ENCODE measurements around the gene SUSD4. TPM values are rescaled to one million over a fixed set of nuclear protein-coding genes. Genes with fewer than 3 reads are reported as not detected.

The SUSD4 gene
- total RNA-seq, 2 experiments from 2014 or later: 0.17 TPM; not detected in 1

DNA sequence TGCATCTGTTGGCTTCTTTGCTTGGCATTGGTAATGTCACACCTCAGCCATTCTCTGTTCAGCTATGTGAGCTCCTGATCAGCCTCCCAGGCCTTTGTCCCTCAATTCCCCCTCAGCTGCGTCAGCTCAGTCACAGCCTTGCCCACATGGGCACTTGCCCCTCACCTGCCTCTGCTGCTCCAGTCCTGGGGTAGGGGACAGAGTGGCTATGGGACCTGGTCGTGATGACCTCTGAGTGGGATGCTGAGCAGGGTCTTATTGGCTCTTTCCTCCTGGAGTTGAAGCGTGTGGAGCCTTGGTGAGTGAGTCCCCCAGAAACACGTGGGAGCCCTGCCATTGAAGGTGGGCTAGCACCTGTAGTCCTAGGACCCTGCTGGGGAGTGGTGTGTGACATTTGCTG, 159.6 kb downstream of the SUSD4 start:
- H3K27ac Mint-ChIP-seq: no peak overlapping the region
- no peaks in the 10 kb centered on the region for H3K27me3 Mint-ChIP-seq
- no peak overlapping the region for H3K4me3 Mint-ChIP-seq
- DNase-seq (no peak), ATAC-seq (ENCODE audit: low read depth) (no peak)
- no peaks in the 10 kb centered on the region for H3K4me1 Mint-ChIP-seq
- no peaks in the 10 kb centered on the region for H3K36me3 Mint-ChIP-seq
- POLR2A ChIA-PET: no interaction called here
- peaks cover 2% of the 10 kb centered on the region for H3K9me3 Mint-ChIP-seq

DNA sequence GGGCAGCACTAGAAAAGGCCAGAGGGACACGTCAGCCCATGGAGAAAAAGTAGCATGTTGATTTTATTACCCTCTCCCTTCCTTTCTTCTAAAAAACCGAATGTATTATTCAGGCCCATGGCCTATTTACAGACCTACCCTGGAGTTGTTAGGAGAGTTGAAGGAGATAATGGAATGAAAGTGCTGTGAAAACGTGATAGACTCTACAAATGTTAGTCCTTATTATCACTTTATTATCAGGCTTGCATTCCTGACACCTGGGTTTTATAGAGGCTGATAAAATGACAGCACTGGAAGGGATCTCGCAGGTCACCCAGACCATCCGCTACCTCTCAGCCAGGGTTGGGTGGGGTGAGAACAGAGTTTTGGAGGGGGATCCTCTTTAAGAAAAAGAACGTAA, 160.3 kb downstream of the SUSD4 start:
- no peak overlapping the region for H3K27ac Mint-ChIP-seq
- no peaks in the 10 kb centered on the region for H3K4me1 Mint-ChIP-seq
- DNase-seq (no peak), ATAC-seq (ENCODE audit: low read depth) (no peak)
- POLR2A ChIA-PET: no interaction called here
- H3K36me3 Mint-ChIP-seq: no peaks in the 10 kb centered on the region
- H3K27me3 Mint-ChIP-seq: no peaks in the 10 kb centered on the region
- H3K9me3 Mint-ChIP-seq: peaks cover 2% of the 10 kb centered on the region
- H3K4me3 Mint-ChIP-seq: no peak overlapping the region

DNA sequence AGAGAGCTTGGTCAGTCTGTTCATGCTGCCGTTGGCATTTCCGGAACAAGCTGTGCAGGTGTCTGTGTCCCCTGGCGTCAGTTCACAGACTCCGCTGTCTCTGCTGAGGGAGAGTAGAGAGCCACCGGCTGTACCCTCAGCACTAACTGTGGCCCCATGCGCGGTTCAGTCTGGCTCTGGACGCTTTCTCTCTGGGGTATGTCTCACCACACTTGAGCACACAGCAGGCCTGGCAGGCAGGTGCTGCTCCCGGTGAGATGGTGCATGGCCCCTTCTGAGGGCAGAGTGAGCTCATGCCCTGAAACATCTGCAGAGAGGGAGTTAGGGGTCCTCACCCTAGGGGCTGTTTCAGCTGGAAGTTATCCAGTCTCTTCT, 161.0 kb downstream of the SUSD4 start:
- POLR2A ChIA-PET: no interaction called here
- H3K36me3 Mint-ChIP-seq: no peaks in the 10 kb centered on the region
- H3K27ac Mint-ChIP-seq: no peak overlapping the region

DNA sequence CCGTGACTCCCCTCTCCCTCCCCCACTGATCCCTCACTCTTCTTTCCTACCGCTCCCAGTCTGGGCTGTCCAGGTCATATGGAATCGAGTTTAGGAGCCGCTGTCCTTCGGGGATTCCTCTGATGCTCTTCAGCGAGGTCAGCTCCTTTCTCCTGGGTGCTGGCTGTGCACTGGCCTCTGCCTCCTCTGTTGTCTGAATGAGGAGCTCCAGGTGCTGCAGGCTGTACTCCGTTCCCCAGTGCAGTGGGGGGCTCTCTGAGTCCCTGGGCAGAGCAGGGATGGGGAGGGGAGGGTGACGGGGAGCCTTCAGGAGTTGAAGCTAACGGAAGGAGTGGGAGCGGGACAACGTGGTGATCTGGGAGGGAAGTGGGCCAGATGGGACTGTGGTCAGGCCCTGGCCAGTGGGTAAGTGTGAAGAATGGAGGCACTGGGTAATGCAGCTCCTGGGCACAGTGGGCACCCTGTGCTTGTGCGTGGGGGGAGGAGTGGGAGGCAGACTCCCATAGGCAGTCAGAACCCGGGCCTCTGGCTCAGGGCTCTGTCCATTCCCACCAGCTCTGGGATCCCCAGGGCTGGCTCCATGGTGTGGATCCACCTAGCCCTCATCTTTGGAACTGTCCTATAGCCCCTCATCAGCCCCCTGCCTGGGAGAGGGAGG, 161.5 kb downstream of the SUSD4 start:
- no peak overlapping the region for H3K27ac Mint-ChIP-seq
- POLR2A ChIA-PET: no interaction called here
- no peak overlapping the region for H3K4me3 Mint-ChIP-seq
- ATAC-seq (ENCODE audit: low read depth) (no peak), DNase-seq (no peak)
- no peaks in the 10 kb centered on the region for H3K27me3 Mint-ChIP-seq
- peaks cover 2% of the 10 kb centered on the region for H3K4me1 Mint-ChIP-seq
- no peaks in the 10 kb centered on the region for H3K36me3 Mint-ChIP-seq
- peaks cover 2% of the 10 kb centered on the region for H3K9me3 Mint-ChIP-seq

More for the DNA sequence above, 161.0 kb downstream of the SUSD4 start:
- Mint-ChIP-seq H3K4me1 (peaks cover 2% of the 10 kb centered on the region), H3K27me3 (no peaks in the 10 kb centered on the region), H3K4me3 (no peak overlapping the region), H3K9me3 (peaks cover 2% of the 10 kb centered on the region)
- DNase-seq (no peak), ATAC-seq (ENCODE audit: low read depth) (no peak)

DNA sequence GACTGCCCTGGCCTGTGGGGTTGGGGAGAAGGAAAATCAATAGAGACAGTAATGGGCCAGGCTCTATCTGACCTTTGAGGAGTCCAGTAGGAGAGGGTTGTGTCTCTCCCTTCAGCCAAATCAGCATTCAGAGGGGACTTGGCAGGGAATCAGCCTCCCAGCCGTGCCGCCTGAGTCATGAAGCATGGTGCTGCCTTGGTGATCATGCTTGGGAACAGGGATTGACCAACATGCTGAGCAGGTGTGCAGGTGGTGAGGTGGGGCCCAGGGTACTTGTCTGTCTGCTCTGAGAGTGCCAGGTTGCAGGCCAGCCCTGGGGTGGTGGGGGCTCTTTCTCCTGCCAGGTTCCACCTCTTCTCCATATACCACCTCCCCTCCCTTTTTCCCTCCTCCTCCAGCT, 162.0 kb downstream of the SUSD4 start:
- H3K9me3 Mint-ChIP-seq: peaks cover 2% of the 10 kb centered on the region
- no peak overlapping the region for H3K27ac Mint-ChIP-seq
- peaks cover 2% of the 10 kb centered on the region for H3K4me1 Mint-ChIP-seq
- POLR2A ChIA-PET: no interaction called here
- ATAC-seq (ENCODE audit: low read depth): no peak
- H3K4me3 Mint-ChIP-seq: no peak overlapping the region
- no peak for DNase-seq
- H3K36me3 Mint-ChIP-seq: no peaks in the 10 kb centered on the region
- no peaks in the 10 kb centered on the region for H3K27me3 Mint-ChIP-seq

DNA sequence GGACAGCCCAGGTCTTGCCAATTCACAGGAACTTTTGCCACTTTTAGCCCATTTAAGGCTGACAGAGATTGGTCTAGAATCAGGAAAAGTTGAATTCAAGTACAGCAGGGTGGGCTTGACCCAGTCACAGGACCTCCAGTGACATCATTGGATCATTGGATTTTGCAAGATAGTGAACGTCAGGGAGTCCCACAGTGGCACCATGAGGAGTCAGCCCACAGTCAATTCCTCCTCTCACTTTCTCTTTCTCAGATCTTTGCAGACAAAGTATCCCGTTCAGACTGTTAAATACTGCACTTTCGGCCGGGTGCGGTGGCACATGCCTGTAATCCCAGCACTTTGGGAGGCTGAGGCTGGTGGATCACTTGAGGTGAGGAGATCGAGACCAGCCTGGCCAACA, 163.1 kb downstream of the SUSD4 start:
- DNase-seq (no peak), ATAC-seq (ENCODE audit: low read depth) (no peak)
- peaks cover 2% of the 10 kb centered on the region for H3K9me3 Mint-ChIP-seq
- H3K4me1 Mint-ChIP-seq: peaks cover 2% of the 10 kb centered on the region
- POLR2A ChIA-PET: no interaction called here
- no peaks in the 10 kb centered on the region for H3K36me3 Mint-ChIP-seq
- no peak overlapping the region for H3K27ac Mint-ChIP-seq
- H3K4me3 Mint-ChIP-seq: no peak overlapping the region
- H3K27me3 Mint-ChIP-seq: no peaks in the 10 kb centered on the region

DNA sequence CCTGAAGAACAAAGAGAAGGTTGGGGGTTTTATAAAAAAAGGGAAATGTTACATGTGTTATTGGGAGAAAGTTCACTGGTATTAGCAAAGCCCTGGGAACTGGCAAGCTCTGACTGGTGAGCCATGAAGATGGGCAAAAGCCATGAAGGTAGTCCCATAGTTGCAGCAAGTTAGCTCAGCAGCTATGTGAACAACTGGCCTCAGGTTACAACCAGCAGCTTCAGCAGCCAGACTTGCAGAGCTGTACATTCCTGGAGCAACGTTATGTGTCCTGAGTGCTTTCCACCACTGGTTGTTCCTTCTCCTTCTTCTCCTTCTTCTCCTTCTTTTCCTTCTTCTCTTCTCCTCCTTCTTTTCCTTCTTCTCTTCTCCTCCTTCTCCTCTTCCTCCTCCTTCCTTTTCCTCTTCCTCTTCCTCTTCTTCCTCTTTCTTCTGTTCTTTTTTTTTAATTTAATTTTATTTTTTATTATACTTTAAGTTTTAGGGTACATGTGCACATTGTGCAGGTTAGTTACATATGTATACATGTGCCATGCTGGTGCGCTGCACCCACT, 164.8 kb downstream of the SUSD4 start:
- H3K4me1 Mint-ChIP-seq: peaks cover 2% of the 10 kb centered on the region
- peaks cover 2% of the 10 kb centered on the region for H3K9me3 Mint-ChIP-seq
- H3K4me3 Mint-ChIP-seq: no peak overlapping the region
- POLR2A ChIA-PET: no interaction called here
- H3K27me3 Mint-ChIP-seq: no peaks in the 10 kb centered on the region
- no peak for DNase-seq
- no peak overlapping the region for H3K27ac Mint-ChIP-seq
- H3K36me3 Mint-ChIP-seq: no peaks in the 10 kb centered on the region
- ATAC-seq (ENCODE audit: low read depth): no peak

DNA sequence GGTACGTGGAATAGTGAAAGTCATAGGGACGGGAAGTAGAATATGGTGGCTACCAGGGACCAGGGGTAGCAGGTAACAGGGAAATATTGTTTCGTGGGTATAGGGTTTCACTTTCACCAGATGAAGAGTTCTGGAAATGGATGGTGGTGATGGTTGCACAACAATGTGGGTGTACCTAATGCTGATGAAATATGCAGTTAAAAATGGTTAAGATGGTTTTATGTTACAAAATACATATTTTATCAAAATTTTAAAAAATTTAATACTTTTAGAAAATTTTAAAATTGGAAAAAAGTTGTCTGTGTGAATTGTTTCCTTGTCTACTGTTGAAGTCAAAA, 165.4 kb downstream of the SUSD4 start:
- POLR2A ChIA-PET: no interaction called here
- Mint-ChIP-seq H3K4me1 (peaks cover 2% of the 10 kb centered on the region), H3K9me3 (peaks cover 2% of the 10 kb centered on the region), H3K36me3 (no peaks in the 10 kb centered on the region), H3K4me3 (no peak overlapping the region), H3K27me3 (no peaks in the 10 kb centered on the region), H3K27ac (no peak overlapping the region)
- DNase-seq (no peak), ATAC-seq (ENCODE audit: low read depth) (no peak)

DNA sequence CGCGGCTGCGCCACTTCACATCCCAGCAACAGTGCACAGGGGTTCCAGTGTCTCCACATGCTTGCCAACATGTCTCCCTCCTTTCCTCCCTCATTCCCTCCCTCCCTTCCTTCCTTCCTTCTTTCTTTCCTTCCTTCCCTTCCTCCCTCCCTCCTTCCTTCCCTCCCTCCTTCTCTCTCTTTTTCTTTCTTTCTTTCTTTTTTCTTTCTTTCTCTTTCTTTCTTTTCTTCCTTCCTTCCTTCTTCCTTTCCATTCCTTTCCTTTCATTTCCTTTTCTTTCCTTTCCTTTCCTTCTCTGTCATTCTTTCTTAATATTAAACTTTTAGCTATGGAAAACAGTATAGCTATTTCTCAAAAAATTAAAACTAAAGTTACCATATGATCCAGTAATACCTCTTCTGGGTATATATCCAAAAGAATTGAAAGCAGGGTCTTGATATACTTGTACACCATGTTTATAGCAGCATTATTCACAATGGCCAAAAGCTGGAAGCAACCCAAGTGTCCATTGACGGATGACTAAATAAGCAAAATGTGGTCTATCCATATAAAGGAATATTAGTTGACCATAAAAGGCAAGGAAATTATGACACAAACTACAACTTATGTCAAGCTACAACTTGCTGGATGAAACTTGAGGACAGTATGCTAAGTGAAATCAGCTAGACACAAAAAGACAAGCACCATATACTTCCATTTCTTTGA, 165.9 kb downstream of the SUSD4 start:
- H3K27me3 Mint-ChIP-seq: no peaks in the 10 kb centered on the region
- no peak overlapping the region for H3K27ac Mint-ChIP-seq
- POLR2A ChIA-PET: no interaction called here
- ATAC-seq (ENCODE audit: low read depth): no peak
- H3K36me3 Mint-ChIP-seq: no peaks in the 10 kb centered on the region
- DNase-seq: no peak
- H3K9me3 Mint-ChIP-seq: peaks cover 2% of the 10 kb centered on the region
- no peak overlapping the region for H3K4me3 Mint-ChIP-seq
- H3K4me1 Mint-ChIP-seq: peaks cover 2% of the 10 kb centered on the region

DNA sequence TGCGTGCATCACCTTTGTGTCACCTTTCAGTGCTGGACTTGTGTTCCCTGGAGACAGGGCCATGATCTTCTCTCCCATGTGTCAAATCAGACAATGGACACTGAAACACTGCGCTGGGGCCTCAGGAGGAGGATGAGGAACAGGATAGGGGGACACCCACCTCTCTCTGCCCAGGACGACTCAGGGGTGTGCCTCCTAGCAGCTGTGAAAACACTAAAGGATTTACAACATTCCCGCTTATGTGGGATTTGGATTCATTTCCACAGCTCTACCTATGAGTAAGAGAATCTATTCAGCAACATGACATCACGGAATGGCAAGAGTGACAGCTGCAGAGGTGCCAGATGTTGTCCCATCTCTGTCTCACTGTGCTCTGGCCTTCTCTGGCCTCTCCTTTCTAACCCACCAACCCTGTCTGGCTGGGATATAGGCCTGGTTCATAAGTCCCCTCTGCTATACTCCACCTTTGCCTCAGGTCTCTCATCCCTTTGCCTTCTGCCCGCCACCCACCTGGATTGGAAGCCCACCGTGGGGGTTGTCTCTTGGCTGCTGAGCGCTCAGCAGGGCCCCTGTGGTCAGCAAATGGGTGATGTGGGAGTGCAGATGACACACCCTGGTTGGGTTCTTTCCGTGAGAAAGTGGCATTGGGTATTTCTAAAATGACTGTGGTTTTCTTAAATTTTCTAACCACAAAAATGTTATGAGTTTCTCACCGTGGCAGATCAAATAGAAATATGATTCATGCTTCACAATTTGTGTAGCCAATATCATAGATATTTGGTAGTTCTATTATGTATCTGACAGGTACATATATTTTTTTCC, 173.9 kb downstream of the SUSD4 start:
- peak overlapping the region; percentile 32 for H3K27ac Mint-ChIP-seq
- DNase-seq (peak; percentile 50), ATAC-seq (ENCODE audit: low read depth) (peak; percentile 76)
- no peaks in the 10 kb centered on the region for H3K36me3 Mint-ChIP-seq
- H3K9me3 Mint-ChIP-seq: peaks cover 2% of the 10 kb centered on the region
- H3K4me1 Mint-ChIP-seq: peaks cover 14% of the 10 kb centered on the region
- no peak overlapping the region for H3K4me3 Mint-ChIP-seq
- POLR2A ChIA-PET: no interaction called here
- peaks cover 6% of the 10 kb centered on the region for H3K27me3 Mint-ChIP-seq

DNA sequence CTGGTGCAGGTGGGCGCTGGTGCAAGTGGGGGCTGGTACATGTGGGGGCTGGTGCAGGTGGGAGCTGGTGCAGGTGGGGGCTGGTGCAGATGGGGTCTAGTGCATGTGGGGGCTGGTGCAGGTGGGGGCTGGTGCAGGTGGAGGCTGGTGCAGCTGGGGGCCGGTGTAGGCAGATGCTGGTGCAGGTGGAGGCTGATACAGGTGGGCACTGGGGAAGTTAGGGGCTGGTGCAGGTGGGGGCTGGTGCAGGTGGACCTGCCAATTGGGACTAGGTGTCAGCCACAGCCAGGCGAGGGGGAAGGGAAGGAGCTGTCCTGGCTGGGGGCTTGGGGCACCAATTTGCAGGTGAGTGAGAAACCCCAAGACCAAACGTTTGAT, 174.5 kb downstream of the SUSD4 start:
- no peaks in the 10 kb centered on the region for H3K36me3 Mint-ChIP-seq
- POLR2A ChIA-PET: no interaction called here
- H3K4me1 Mint-ChIP-seq: peaks cover 14% of the 10 kb centered on the region
- no peak overlapping the region for H3K27ac Mint-ChIP-seq
- H3K4me3 Mint-ChIP-seq: no peak overlapping the region
- peaks cover 6% of the 10 kb centered on the region for H3K27me3 Mint-ChIP-seq
- no peak for DNase-seq
- ATAC-seq (ENCODE audit: low read depth): no peak
- peaks cover 2% of the 10 kb centered on the region for H3K9me3 Mint-ChIP-seq

DNA sequence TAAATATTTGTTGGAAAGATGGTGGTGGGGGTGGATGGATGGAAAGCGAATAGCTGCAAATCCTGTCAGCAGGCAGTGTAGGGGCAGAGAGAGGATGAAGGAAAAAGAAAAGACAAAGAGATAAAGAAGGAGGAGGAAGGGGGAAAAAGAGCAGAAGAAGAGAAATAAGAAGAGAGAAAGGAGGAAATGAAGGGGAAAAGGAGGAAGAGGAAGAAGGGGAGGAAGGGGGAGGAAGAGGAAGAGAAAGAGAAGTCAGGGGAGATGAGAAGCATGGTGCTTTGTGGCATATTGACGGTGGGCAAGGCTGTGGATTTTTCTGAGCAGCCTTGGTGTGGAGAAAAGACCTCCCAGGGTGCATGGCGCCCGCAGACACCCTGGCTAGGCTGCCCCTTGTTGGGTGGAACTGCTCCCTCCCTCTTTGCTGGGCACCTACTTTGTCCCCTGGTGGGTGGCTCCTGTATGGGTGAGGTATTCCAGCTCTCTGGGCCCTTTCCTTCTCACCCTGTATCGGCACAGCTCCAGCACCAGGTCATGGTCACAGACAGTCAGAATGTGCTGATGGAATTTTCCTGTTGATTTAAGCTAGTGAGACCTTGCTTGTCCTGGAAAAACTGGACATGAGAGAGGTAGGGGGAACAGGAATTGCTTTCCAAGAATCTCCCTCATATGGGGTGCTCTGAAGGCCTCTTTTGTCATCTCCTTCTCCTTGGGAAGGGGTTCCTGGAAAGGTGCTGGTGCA, 175.2 kb downstream of the SUSD4 start:
- DNase-seq (no peak), ATAC-seq (ENCODE audit: low read depth) (no peak)
- Mint-ChIP-seq H3K36me3 (no peaks in the 10 kb centered on the region), H3K27ac (no peak overlapping the region), H3K9me3 (peaks cover 2% of the 10 kb centered on the region), H3K27me3 (peaks cover 9% of the 10 kb centered on the region), H3K4me1 (peaks cover 14% of the 10 kb centered on the region), H3K4me3 (no peak overlapping the region)
- POLR2A ChIA-PET: no interaction called here

DNA sequence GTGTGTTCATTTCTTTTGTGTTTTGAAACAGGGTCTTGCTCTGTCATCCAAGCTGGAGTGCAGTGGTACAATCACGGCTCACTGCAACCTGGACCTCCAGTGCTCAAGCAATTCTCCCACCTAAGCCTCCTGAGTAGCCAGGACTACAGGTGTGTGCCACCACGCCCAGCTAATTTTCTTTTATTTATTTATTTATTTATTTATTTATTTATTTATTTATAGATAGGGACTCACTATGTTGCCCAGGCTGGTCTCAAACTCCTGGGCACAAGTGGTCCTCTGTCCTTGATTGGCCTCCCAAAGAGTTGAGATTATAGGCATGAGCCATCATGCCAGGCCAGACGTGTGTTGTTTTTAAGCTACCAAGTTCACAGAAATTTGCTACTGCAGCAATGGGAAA, 177.2 kb downstream of the SUSD4 start:
- H3K9me3 Mint-ChIP-seq: peaks cover 2% of the 10 kb centered on the region
- POLR2A ChIA-PET: no interaction called here
- peaks cover 11% of the 10 kb centered on the region for H3K27me3 Mint-ChIP-seq
- peaks cover 14% of the 10 kb centered on the region for H3K4me1 Mint-ChIP-seq
- DNase-seq: no peak
- H3K4me3 Mint-ChIP-seq: no peak overlapping the region
- H3K27ac Mint-ChIP-seq: no peak overlapping the region
- no peaks in the 10 kb centered on the region for H3K36me3 Mint-ChIP-seq
- no peak for ATAC-seq (ENCODE audit: low read depth)

Measured in activated naive CD8-positive, alpha-beta T cell treated with anti-CD3 and anti-CD28 coated beads, Interleukin-2, amount 10 ng/mL, durations not matched to agents 7 days and 5 days (primary cell).